ENCODE data around the gene MRPS6.

MRPS6 gene

DNA sequence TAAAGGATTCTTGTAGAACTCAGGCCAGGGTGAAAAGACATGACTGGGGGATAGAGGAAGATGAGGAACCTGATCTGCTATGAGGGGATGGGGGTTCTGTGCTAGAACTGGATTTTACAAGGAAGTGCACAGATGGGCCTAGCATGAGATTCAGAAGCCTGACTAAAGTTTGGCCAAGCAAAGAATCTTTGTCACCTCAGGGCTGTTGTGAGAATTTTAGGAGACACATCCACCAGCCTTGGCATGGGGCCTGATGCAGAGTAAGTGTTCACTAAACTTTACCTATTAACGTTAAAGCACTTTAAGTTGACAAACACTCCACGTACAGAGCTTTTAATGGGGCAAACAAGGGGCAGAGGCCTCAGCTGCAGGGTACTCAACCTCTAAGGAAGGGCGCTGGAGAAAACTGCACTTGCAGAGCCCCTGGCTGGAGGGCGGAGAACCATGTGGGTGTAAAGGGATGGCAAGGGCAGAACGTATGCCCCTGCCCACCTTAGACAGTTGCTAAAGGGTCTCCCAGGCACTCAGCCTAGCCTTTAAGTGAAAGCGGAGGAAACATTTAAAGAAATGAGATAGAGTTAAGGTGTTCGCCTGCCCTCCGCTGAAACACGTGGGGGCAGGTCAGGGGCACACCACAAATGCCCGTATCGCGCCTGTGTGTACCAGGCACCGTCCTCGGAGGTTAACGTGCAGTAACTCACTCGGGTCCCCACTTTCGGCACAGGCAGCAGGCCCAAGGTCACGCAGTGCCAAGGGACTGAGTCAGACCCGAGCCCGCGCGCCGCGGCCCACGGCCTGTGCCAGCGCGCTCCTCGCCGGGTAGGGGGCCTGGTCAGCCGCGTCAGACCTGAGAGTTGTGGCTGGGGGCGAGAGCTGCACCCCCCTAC lies 990 bp upstream of the MRPS6 start:
- WGBS, 2 experiments (ENCODE audit: insufficient coverage in 2 of 2) = 61 to 67% methylated on average over 30 to 32 of the region's 32 CpGs
- no peaks in the 10 kb centered on the region for H3K9me3 ChIP-seq (ENCODE audit: control insufficient read depth, low read length)
- H3K4me3 ChIP-seq (ENCODE audit: extremely low read depth, insufficient read depth, low read length, poor library complexity, severe bottlenecking) = peak overlapping the region; percentile 37
- H3K4me1 ChIP-seq (ENCODE audit: control insufficient read depth, insufficient read depth, low read length, poor library complexity, severe bottlenecking) = peaks cover 19% of the 10 kb centered on the region
- peak overlapping the region; percentile 86 for H3K27ac ChIP-seq (ENCODE audit: low read depth, low read length, severe bottlenecking)
- H3K36me3 ChIP-seq (ENCODE audit: control insufficient read depth, insufficient read depth, low read length) = peaks cover 29% of the 10 kb centered on the region

GRCh38 chr21:34073749-34074282 lies 438 bp downstream of the MRPS6 start:
- 0 to 1% methylated on average over 56 to 69 of the region's 95 CpGs for WGBS, 2 experiments (ENCODE audit: insufficient coverage in 2 of 2)
- Histone ChIP-seq H3K36me3 (ENCODE audit: control insufficient read depth, insufficient read depth, low read length) (peaks cover 37% of the 10 kb centered on the region), H3K4me1 (ENCODE audit: control insufficient read depth, insufficient read depth, low read length, poor library complexity, severe bottlenecking) (peaks cover 19% of the 10 kb centered on the region), H3K4me3 (ENCODE audit: extremely low read depth, insufficient read depth, low read length, poor library complexity, severe bottlenecking) (peak overlapping the region; percentile 87), H3K9me3 (ENCODE audit: control insufficient read depth, low read length) (no peaks in the 10 kb centered on the region), H3K27ac (ENCODE audit: low read depth, low read length, severe bottlenecking) (peak overlapping the region; percentile 85)

- peak overlapping the region; percentile 52 for H3K27ac ChIP-seq (ENCODE audit: low read depth, low read length, severe bottlenecking)
- 2 to 4% methylated on average over 9 to 19 of the region's 32 CpGs for WGBS, 2 experiments (ENCODE audit: insufficient coverage in 2 of 2)
- peaks cover 19% of the 10 kb centered on the region for H3K4me1 ChIP-seq (ENCODE audit: control insufficient read depth, insufficient read depth, low read length, poor library complexity, severe bottlenecking)
- peak overlapping the region; percentile 87 for H3K4me3 ChIP-seq (ENCODE audit: extremely low read depth, insufficient read depth, low read length, poor library complexity, severe bottlenecking)
- no peaks in the 10 kb centered on the region for H3K9me3 ChIP-seq (ENCODE audit: control insufficient read depth, low read length)
- peaks cover 43% of the 10 kb centered on the region for H3K36me3 ChIP-seq (ENCODE audit: control insufficient read depth, insufficient read depth, low read length)
Measured at GRCh38 chr21:34074283-34075090, 1.1 kb downstream of the MRPS6 start.

DNA sequence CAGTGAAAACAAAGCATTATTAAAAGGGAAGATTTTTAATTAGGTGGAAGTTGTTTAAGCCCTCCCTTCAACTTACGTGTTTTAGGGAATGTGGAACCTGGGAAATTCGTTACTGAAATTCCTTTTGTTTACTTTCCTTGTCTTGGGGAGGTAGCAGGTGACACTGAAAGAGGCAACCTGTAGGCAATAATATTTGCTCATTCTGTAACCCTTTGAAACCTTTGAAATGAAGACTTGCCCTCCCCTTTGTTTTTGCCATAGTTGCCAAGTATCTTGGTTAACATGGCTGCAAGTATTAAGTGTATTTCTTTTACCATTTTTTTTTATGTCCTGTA lies 1.7 kb downstream of the MRPS6 start:
- WGBS, 2 experiments (ENCODE audit: insufficient coverage in 2 of 2) = 20% methylated on average over 1 of the region's 2 CpGs; no CpG with 5 or more reads in 1 of the 2 experiments
- Histone ChIP-seq H3K4me3 (ENCODE audit: extremely low read depth, insufficient read depth, low read length, poor library complexity, severe bottlenecking) (peak overlapping the region; percentile 87), H3K9me3 (ENCODE audit: control insufficient read depth, low read length) (no peaks in the 10 kb centered on the region), H3K36me3 (ENCODE audit: control insufficient read depth, insufficient read depth, low read length) (peaks cover 49% of the 10 kb centered on the region), H3K4me1 (ENCODE audit: control insufficient read depth, insufficient read depth, low read length, poor library complexity, severe bottlenecking) (peaks cover 19% of the 10 kb centered on the region), H3K27ac (ENCODE audit: low read depth, low read length, severe bottlenecking) (no peak overlapping the region)

- WGBS, 2 experiments (ENCODE audit: insufficient coverage in 2 of 2) = 69 to 78% methylated on average over 3 to 4 of the region's 9 CpGs
Measured at GRCh38 chr21:34075760-34076660, 2.6 kb downstream of the MRPS6 start.

DNA sequence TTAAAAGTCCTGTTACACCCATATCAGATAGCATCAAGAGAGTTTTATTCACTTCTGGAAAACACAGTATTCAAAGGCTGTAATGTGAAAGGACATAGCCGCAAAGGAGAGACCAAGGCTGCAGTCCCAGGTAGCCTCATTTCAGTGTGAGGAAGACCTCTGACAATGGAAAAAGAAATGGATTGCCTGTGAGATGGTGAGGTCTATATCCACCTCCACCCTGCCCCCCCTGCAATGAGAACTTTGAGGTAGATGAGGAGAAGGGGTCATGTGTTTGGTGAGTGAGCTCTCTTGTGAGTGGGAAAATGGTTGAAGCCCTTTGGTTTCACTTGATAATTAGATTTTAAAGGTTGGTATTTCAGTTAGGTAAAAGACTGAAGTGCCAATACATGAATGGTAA lies 3.5 kb downstream of the MRPS6 start:
- WGBS, 2 experiments (ENCODE audit: insufficient coverage in 2 of 2) = no CpG with 5 or more reads among the region's 1 CpG
- Histone ChIP-seq H3K9me3 (ENCODE audit: control insufficient read depth, low read length) (no peaks in the 10 kb centered on the region), H3K4me1 (ENCODE audit: control insufficient read depth, insufficient read depth, low read length, poor library complexity, severe bottlenecking) (peaks cover 19% of the 10 kb centered on the region), H3K27ac (ENCODE audit: low read depth, low read length, severe bottlenecking) (no peak overlapping the region), H3K4me3 (ENCODE audit: extremely low read depth, insufficient read depth, low read length, poor library complexity, severe bottlenecking) (no peak overlapping the region), H3K36me3 (ENCODE audit: control insufficient read depth, insufficient read depth, low read length) (peaks cover 67% of the 10 kb centered on the region)

More at GRCh38 chr21:34075760-34076660, 2.6 kb downstream of the MRPS6 start:
- Histone ChIP-seq H3K36me3 (ENCODE audit: control insufficient read depth, insufficient read depth, low read length) (peaks cover 58% of the 10 kb centered on the region), H3K9me3 (ENCODE audit: control insufficient read depth, low read length) (no peaks in the 10 kb centered on the region), H3K4me3 (ENCODE audit: extremely low read depth, insufficient read depth, low read length, poor library complexity, severe bottlenecking) (peak overlapping the region; percentile 87), H3K27ac (ENCODE audit: low read depth, low read length, severe bottlenecking) (no peak overlapping the region), H3K4me1 (ENCODE audit: control insufficient read depth, insufficient read depth, low read length, poor library complexity, severe bottlenecking) (peaks cover 19% of the 10 kb centered on the region)

DNA sequence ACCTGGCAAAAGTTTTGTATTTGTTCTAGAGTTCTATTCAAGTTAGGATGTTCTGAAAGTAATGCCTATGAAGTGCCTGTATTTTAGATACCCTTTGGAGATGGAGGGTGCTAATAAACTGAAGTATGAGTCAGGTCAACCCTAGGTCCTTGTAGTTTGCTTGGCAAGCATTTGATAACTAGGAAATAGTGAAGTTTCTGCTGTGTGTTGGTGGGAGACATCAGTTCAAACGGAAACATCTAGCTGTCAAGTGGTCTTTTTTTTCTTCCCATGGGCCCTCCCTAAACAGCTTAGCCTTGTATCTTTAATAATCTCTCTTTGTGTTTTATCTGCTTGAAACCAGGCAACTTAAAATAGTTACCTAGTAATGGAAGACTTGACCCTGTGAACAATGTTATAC lies 4.5 kb downstream of the MRPS6 start:
- Histone ChIP-seq H3K4me1 (ENCODE audit: control insufficient read depth, insufficient read depth, low read length, poor library complexity, severe bottlenecking) (peaks cover 19% of the 10 kb centered on the region), H3K36me3 (ENCODE audit: control insufficient read depth, insufficient read depth, low read length) (peaks cover 76% of the 10 kb centered on the region), H3K4me3 (ENCODE audit: extremely low read depth, insufficient read depth, low read length, poor library complexity, severe bottlenecking) (no peak overlapping the region), H3K9me3 (ENCODE audit: control insufficient read depth, low read length) (no peaks in the 10 kb centered on the region), H3K27ac (ENCODE audit: low read depth, low read length, severe bottlenecking) (no peak overlapping the region)
- 100% methylated on average over 1 of the region's 1 CpG for WGBS, 2 experiments (ENCODE audit: insufficient coverage in 2 of 2)

GRCh38 chr21:34078915-34079314 lies 5.5 kb downstream of the MRPS6 start:
- 100% methylated on average over 1 of the region's 2 CpGs for WGBS, 2 experiments (ENCODE audit: insufficient coverage in 2 of 2)
- H3K4me1 ChIP-seq (ENCODE audit: control insufficient read depth, insufficient read depth, low read length, poor library complexity, severe bottlenecking) = peaks cover 19% of the 10 kb centered on the region
- H3K36me3 ChIP-seq (ENCODE audit: control insufficient read depth, insufficient read depth, low read length) = peaks cover 86% of the 10 kb centered on the region
- no peaks in the 10 kb centered on the region for H3K9me3 ChIP-seq (ENCODE audit: control insufficient read depth, low read length)
- no peak overlapping the region for H3K4me3 ChIP-seq (ENCODE audit: extremely low read depth, insufficient read depth, low read length, poor library complexity, severe bottlenecking)
- no peak overlapping the region for H3K27ac ChIP-seq (ENCODE audit: low read depth, low read length, severe bottlenecking)

DNA sequence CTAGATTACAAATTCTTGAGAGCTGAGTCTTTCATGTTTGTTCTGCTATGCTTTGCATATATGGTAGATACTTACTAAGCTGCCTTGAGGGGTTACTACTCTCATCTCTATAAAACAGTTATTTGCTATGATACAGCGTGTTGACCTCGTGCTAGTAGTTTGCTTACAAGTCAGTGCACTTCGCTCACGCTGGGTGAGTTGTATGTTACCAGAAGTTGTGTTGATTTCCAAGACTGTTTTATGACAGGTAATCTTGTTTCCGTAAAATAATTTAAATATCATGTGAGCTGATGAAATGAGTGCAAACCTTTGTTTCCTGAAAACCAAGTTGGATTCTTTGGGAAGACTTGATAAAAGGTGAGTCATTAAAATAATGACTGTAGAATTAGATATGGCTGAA lies 7.3 kb downstream of the MRPS6 start:
- peaks cover 80% of the 10 kb centered on the region for H3K36me3 ChIP-seq (ENCODE audit: control insufficient read depth, insufficient read depth, low read length)
- WGBS, 2 experiments (ENCODE audit: insufficient coverage in 2 of 2) = 98 to 100% methylated on average over 3 to 5 of the region's 5 CpGs
- H3K9me3 ChIP-seq (ENCODE audit: control insufficient read depth, low read length) = no peaks in the 10 kb centered on the region
- no peak overlapping the region for H3K27ac ChIP-seq (ENCODE audit: low read depth, low read length, severe bottlenecking)
- peaks cover 14% of the 10 kb centered on the region for H3K4me1 ChIP-seq (ENCODE audit: control insufficient read depth, insufficient read depth, low read length, poor library complexity, severe bottlenecking)
- no peak overlapping the region for H3K4me3 ChIP-seq (ENCODE audit: extremely low read depth, insufficient read depth, low read length, poor library complexity, severe bottlenecking)

DNA sequence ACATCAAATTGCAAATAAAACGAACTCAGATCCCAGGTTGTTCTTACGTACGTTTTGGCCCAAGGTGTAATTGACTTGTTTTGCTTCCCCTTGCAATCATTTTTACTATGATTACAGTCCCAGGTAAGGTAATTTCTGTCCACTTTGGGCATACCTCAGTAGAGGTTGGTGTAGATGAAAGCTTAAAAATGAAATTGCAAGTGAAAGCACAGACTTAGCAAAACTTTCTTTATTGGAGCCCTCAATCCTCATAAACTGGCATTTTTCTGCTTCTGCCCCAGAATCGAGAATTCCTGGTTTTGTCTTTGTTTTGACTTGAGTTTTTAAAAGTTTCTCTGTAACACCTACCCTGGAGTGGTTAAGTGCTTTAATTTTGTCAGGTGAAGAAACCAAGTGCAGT lies 9.4 kb downstream of the MRPS6 start:
- H3K4me1 ChIP-seq (ENCODE audit: control insufficient read depth, insufficient read depth, low read length, poor library complexity, severe bottlenecking) = no peaks in the 10 kb centered on the region
- 100% methylated on average over 3 of the region's 4 CpGs for WGBS, 2 experiments (ENCODE audit: insufficient coverage in 2 of 2)

More for the DNA sequence above, 9.4 kb downstream of the MRPS6 start:
- Histone ChIP-seq H3K36me3 (ENCODE audit: control insufficient read depth, insufficient read depth, low read length) (peaks cover 80% of the 10 kb centered on the region), H3K27ac (ENCODE audit: low read depth, low read length, severe bottlenecking) (no peak overlapping the region), H3K4me3 (ENCODE audit: extremely low read depth, insufficient read depth, low read length, poor library complexity, severe bottlenecking) (no peak overlapping the region), H3K9me3 (ENCODE audit: control insufficient read depth, low read length) (no peaks in the 10 kb centered on the region)
